NCI-H69 (cell line): ENCODE measurements around the gene THRB.

Experiments
- DNase-seq: peaks from one replicate; lab custom pipeline; 2025; lab: John Stamatoyannopoulos, UW

THRB gene

GRCh38 chr3:24264748-24265158 lies 229.9 kb downstream of the THRB start:
- DNase-seq, result peak; percentile 61

GRCh38 chr3:24264011-24264410 lies 230.6 kb downstream of the THRB start:
- DNase-seq, result no peak

- peak; percentile 67 for DNase-seq
Measured at GRCh38 chr3:24263069-24263668, 231.5 kb downstream of the THRB start.

- no peak for DNase-seq
Measured at GRCh38 chr3:24261521-24261920, 233.1 kb downstream of the THRB start.

GRCh38 chr3:24259901-24260512 lies 234.6 kb downstream of the THRB start:
- DNase-seq, result no peak

GRCh38 chr3:24258727-24259600 lies 235.7 kb downstream of the THRB start:
- DNase-seq, result no peak

GRCh38 chr3:24258260-24258659 lies 236.4 kb downstream of the THRB start:
- no peak for DNase-seq

GRCh38 chr3:24255414-24255813 lies 239.2 kb downstream of the THRB start:
- no peak for DNase-seq

GRCh38 chr3:24254649-24255048 lies 240.0 kb downstream of the THRB start:
- no peak for DNase-seq

GRCh38 chr3:24253336-24253735 lies 241.3 kb downstream of the THRB start:
- DNase-seq, result peak; percentile 7

- DNase-seq, result no peak
Measured at GRCh38 chr3:24249523-24249922, 245.1 kb downstream of the THRB start.

- no peak for DNase-seq
Measured at GRCh38 chr3:24245056-24245455, 249.6 kb downstream of the THRB start.

GRCh38 chr3:24244491-24244890 lies 250.2 kb downstream of the THRB start:
- DNase-seq, result no peak

GRCh38 chr3:24242012-24242698 lies 252.5 kb downstream of the THRB start:
- peak; percentile 81 for DNase-seq

- no peak for DNase-seq
Measured at GRCh38 chr3:24240306-24240705, 254.3 kb downstream of the THRB start.

- peak; percentile 78 for DNase-seq
Measured at GRCh38 chr3:24237971-24238706, 256.5 kb downstream of the THRB start.

- DNase-seq, result peak; percentile 20
Measured at GRCh38 chr3:24235121-24235520, 259.5 kb downstream of the THRB start.

GRCh38 chr3:24232784-24233183 lies 261.9 kb downstream of the THRB start:
- no peak for DNase-seq

GRCh38 chr3:24229468-24230221 lies 265.0 kb downstream of the THRB start:
- no peak for DNase-seq

GRCh38 chr3:24227635-24228034 lies 267.0 kb downstream of the THRB start:
- no peak for DNase-seq

GRCh38 chr3:24226397-24226796 lies 268.3 kb downstream of the THRB start:
- DNase-seq, result no peak
